Right lung (tissue), 10 donors: ENCODE data around the gene SLPI. TPM values are rescaled to one million over a fixed set of nuclear protein-coding genes. Genes with fewer than 3 reads are reported as not detected.

ENCODE experiments used
- DNase-seq, 2 donors: peaks; one replicate each; pipeline ENCODE4 v3.0.0-alpha.2; 2013
- long read RNA-seq, 8 donors: transcript quantifications; one replicate each; lab custom pipeline, GENCODE V29; 2026
- polyA plus RNA-seq, 5 donors: library from polyadenylated mRNA; unstranded; fragments of 120-200 nt; gene quantifications; one replicate each; pipeline versions ENCODE4 v1.2.1 to v1.2.3, GENCODE V29; 2013; ENCODE audit warnings: inconsistent platforms in 1 of 5, low replicate concordance in 1 of 5; ENCODE audit not compliant: insufficient read length in 5 of 5, insufficient read depth in 1 of 5

The SLPI gene
- 1 to 10 TPM; 3.0 to 7.9 (median 3.9) TPM for polyA plus RNA-seq
- long read RNA-seq, donor 1, partial matches to known transcripts: 0 of 3 reads
- long read RNA-seq, donor 1, other reads (novel, unspliced or antisense): 0 of 3 reads
- long read RNA-seq, donor 2: 0 reads
- long read RNA-seq, donor 3, transcript SLPI-201 (4 exons, 596 nt): major isoform, 5 of 5 reads
- long read RNA-seq, donor 3, partial matches to known transcripts: 0 of 5 reads
- long read RNA-seq, donor 3, other reads (novel, unspliced or antisense): 0 of 5 reads
- long read RNA-seq, donor 4, partial matches to known transcripts: 0 of 1 reads
- long read RNA-seq, donor 4, other reads (novel, unspliced or antisense): 0 of 1 reads
- long read RNA-seq, donor 5, partial matches to known transcripts: 0 of 4 reads
- long read RNA-seq, donor 5, other reads (novel, unspliced or antisense): 0 of 4 reads
- long read RNA-seq, donor 6, transcript SLPI-201 (4 exons, 596 nt): major isoform, 8 of 8 reads
- long read RNA-seq, donor 6, partial matches to known transcripts: 0 of 8 reads
- long read RNA-seq, donor 6, other reads (novel, unspliced or antisense): 0 of 8 reads
- long read RNA-seq, donor 7, partial matches to known transcripts: 0 of 2 reads
- long read RNA-seq, donor 7, other reads (novel, unspliced or antisense): 0 of 2 reads
- long read RNA-seq, donor 8: 0 reads

GRCh38 chr20:45254383-45255262 lies at the start of gene SLPI:
Gene SLPI, minus strand, starts transcription at chr20:45254564. Its CDS starts 21 bp downstream, at chr20:45254543.
- peak; percentile 25 to 52 for DNase-seq

GRCh38 chr20:45303586-45304463 lies 49.5 kb upstream of the SLPI start:
- no peak for DNase-seq

DNA sequence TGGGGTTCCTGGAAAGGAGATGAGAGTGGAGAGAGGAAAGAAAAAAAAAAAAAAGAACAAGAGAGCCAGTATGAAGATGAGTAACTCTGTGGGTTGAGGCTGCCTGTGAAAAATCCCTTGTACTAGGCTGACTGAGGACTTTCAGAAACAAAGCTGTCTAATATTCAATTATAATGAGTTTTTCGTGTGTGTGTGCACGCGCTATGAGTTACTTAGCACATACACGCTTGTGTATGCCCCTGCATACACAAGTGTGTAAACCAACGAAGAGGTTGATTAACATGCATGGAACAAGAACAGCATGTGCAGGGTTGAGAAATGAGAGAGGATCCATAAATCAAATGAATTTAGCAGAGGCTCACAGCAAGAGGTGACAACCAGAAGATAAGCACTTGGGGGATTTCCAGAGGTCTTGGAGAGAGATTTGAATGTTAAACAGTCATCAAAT lies 47.5 kb upstream of the SLPI start:
- DNase-seq: no peak

DNA sequence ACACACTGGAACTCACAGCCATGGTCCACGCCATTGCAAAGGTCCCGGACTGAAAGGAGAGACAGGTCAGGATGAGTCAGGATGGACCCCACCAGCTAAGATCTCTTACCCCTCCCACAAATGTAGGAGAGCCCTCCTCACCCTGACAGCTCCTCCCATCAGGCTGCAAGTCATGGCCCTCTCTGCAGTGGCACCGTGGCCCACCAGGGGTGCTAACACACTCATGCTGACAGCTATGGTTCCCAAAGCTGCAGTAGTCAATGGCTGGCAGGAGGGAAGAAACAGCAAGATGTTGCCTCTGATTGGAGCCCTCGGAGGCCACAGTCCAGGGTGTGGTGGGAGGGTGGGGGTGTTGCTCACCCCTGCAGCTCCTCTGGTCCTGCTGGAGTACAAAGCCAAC lies 46.6 kb upstream of the SLPI start:
- no peak for DNase-seq

- no peak for DNase-seq
These were observed 45.4 kb upstream of the SLPI start for GRCh38 chr20:45299786-45300185.

DNA sequence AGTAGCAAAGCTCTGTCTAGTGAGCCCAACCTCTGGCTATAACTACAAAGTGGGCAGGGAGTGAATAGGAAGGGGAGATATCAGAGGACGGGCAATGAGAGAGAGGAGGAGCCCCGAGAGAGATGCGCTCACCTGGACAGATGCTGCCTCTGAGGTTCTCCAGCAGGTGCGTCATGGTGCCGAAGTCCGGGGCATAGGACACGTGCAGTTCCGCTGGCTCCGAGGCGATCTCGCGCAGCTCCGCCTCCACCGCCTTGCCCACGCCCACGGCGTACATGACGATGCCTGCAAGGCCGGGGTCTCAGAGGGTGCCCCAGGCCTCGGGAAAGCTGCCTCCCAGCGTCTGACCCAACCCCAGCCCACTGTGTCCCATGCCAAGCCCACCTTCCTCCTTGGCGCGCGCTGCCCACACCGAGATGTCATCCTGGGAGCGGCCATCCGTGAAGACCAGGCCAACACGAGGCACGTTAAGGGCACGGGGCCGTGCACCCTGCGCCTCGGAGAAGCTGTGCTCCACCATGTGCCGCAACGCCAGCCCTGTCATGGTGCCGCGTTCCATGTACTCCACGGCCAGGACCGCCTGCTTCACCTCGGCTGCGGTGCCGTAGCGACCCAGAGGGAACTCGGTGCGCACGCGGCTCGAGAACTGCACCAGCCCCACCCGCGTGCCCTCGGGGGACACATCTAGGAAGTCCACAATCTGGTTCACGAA lies 43.6 kb upstream of the SLPI start:
- DNase-seq: no peak

DNA sequence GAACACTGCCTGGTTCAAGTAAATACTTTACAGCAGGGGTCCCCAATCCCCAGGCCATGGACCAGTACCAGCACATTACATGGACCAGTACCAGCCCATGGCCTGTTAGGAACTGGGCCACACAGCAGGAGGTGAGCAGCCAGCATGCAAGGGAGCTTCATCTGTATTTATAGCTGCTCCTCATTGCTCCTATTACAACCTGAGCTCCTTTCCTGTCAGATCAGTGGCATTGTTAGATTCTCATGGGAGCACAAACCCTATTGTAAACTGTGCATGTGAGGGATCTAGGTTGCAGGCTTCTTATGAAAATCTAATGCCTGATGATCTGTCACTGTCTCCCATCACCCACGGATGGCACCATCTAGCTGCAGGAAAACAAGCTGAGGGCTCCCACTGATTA lies 40.3 kb upstream of the SLPI start:
- no peak for DNase-seq

GRCh38 chr20:45294003-45294368 lies 39.6 kb upstream of the SLPI start:
- DNase-seq: no peak

- peak; percentile 47 to 58 for DNase-seq
These were observed 39.0 kb upstream of the SLPI start for GRCh38 chr20:45293041-45294002.

DNA sequence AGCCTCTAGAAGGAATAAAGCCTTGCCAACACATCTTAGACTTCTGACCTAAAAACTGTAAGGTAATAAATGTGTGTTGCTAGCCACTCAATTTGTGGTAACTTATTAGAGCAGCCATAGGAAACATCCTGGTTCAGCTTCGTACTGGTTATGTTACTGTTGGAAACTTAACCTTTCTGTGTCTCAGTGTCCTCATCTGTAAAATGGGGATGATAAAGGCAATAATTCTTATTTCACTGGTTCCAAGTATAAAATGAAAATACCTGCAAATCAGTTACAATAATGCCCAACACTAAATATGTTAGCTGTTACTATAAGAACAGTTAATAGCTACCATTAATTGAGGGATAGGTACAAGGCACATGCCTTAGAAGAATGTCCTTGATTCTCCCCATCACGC lies 38.0 kb upstream of the SLPI start:
- no peak for DNase-seq

DNA sequence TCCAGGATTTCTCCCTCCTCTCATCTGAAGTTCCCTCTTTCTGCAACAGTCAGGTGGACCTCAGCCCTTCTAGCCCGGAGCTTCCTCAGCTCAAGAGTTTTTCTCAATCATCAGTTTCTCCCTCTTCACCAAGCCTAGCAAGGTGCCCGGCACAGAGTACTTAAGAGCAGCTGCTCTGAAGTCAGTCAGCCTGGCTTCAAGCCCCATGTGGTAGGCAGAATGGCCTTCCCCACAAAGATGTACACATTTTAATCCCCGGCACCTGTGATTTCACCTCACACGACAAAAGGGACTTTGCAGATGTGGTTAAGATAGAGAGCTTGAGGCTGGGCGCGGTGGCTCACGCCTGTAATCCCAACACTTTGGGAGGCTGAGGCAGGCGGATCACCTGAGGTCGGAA lies 37.2 kb upstream of the SLPI start:
- DNase-seq: no peak

DNA sequence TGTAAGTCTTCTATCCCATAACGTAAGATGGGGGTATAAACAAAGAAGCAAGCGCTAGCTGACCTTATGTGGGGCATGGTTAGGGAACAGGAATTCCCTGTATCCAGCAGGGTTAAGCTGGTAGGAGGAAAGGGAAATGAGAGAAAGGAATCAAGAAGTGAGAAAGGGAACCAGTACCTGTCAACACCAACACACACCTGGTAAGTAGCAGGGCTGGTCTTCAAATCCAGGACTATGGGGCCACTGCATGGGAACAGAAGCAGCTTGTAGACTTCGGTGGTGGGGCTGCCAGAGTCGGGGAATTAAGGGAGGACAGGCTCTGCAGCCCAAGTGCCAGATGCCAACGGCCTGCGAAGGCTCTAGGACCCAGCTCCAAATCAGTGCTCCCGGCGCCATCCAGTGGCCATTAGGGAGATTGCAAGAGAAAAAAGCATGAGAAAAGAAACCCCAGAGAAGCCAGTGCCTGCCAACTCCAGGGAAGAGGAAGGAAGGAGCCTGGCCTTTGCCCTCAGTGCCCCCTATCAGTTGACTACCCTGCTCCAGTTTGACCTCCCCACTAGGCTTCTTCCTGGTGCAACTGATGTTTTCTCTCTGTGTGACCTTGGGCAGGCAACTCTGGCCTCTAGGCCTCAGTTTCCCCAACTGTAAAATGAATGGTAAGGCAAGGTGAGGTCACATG lies 36.5 kb upstream of the SLPI start:
- DNase-seq: peak; percentile 51 to 60

DNA sequence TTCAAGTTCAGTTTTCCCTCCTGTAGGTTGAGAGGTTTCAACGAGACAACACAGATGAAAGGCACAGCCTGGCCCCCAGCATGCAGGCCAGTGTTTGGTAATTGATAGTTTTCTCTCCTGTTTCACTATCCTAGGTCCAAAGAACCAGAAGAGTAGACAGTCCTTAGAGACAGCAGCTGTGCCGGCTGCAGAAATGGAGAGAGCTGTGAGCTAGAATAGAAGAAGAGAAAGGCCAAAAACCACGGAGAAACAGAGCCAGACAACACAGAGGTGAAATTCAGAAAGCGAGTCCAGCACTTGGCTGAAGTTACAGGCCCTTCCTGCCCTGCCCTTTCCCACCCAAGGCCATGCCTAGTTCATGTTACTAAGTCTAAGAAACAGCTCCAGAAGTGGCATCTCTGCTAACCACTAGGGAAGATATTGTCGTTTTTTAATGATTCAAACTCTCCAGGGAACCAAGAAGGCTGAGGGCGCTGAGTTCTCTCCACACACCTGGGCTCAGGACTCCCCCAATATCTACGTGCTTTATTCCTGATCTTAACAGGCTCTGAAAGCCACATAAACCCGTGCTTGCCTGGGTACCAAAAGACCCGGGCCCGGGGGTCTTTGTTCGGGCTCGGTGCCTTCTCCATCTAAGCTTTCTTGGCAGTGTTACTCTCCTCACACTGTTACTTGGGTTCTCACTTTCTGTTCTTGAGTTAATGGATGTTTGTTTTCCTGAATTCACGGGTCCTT lies 35.7 kb upstream of the SLPI start:
- DNase-seq: no peak

GRCh38 chr20:45288860-45289259 lies 34.5 kb upstream of the SLPI start:
- DNase-seq: no peak

GRCh38 chr20:45288376-45288775 lies 34.0 kb upstream of the SLPI start:
- no peak for DNase-seq

GRCh38 chr20:45283551-45284057 lies 29.2 kb upstream of the SLPI start:
- no peak for DNase-seq

GRCh38 chr20:45282700-45283550 lies 28.6 kb upstream of the SLPI start:
- no peak for DNase-seq
